C4-2B (cell line): ENCODE data around the gene NELFB.

Experiments
- CTCF ChIP-seq: fragments of 450-650 bp; conservative IDR thresholded peaks from 2 replicates; pipeline ENCODE4 v1.5.1; 2017; ENCODE audit warnings: mild to moderate bottlenecking
- ZFX ChIP-seq: fragments of 450-650 bp; IDR thresholded peaks from 2 replicates; pipeline ENCODE4 v1.6.1; 2017

DNA sequence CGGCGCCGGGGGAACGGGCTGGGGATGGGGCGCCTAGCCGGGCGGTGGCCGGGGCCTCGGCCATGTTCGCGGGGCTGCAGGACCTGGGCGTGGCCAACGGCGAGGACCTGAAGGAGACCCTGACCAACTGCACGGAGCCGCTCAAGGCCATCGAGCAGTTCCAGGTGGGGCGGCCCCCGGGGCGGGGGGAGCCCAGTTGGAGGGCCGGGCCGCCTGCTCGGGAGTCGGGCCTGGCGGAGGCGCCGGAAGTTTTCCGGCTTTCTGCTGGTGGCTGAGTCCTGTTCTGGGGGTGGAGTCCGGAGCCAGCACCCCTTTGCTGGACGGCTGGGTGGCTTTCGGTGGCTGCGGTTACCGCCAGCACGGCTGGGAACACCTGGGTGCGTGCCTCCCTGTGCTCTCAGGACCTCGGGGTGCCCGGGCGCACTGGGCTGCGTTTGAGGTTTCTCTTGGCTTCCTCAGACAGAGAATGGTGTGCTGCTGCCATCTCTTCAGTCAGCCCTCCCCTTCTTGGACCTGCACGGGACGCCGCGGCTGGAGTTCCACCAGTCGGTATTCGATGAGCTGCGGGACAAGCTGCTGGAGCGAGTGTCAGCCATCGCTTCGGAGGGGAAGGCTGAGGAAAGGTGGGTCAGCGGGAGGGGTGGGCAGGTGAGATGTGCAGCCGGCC lies 454 bp downstream of the NELFB start:
- no peak for TF ChIP-seq CTCF
- peak; percentile 82; the same call in 1 of the 2 replicates for TF ChIP-seq ZFX
